MM.1S (cell line): ENCODE data around the gene DDIAS.

Experiments used
- CTCF ChIP-seq: fragments of 300-600 bp; sonication (generic); IDR thresholded peaks from 2 replicates; pipeline ENCODE4 v1.5.1; 2016; ENCODE audit warnings: antibody characterized with exemption, low read length, mixed read lengths
- EZH2phosphoT487 ChIP-seq: fragments of 300-600 bp; sonication (generic); IDR thresholded peaks from 2 replicates; pipeline ENCODE4 v1.6.1; 2018; ENCODE audit warnings: antibody characterized with exemption, low read length

DNA sequence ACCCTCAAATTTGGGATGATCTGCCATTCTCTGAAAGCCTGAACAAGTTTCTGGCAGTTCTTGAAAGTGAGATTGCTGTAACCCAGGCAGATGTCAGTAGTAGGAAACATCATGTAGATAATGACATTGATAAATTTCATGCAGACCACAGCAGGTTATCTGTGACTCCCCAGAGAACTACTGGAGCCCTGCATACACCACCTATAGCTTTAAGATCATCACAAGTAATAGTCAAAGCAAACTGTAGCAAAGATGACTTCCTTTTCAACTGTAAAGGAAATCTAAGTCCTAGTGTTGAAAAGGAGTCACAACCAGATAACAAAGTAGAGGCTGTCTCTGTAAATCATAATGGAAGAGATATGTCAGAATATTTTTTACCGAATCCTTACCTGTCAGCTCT lies 31.0 kb downstream of the DDIAS start:
- TF ChIP-seq CTCF (no peak), EZH2phosphoT487 (no peak)
